Upper lobe of left lung (tissue), 6 donors: Measurements from ENCODE around the gene ATP11A. TPM values are rescaled to one million over a fixed set of nuclear protein-coding genes. Genes with fewer than 3 reads are reported as not detected.
A peak's percentile ranks its signal among the peaks of the same experiment; 100 is the strongest.

Experiments
- ATAC-seq, 2 donors: fragments of 200-7000 bp; cut with Tn5 transposase; one replicate each; pipeline ENCODE4 v1.9.1; 2022; ENCODE audit warnings: mild to moderate bottlenecking in 2 of 2, moderate library complexity in 2 of 2; ENCODE audit not compliant: low FRiP score in 2 of 2
- DNase-seq, 2 donors: peaks; one replicate each; pipeline ENCODE4 v3.0.0-alpha.2; 2019 to 2020
- H3K27ac ChIP-seq, 4 donors: fragments of 200-600 bp; sonication (generic); one replicate each; pipeline ENCODE4 v1.5.1; 2016 to 2019
- H3K27me3 ChIP-seq, 4 donors: fragments of 200-600 bp; sonication (generic); one replicate each; pipeline ENCODE4 v1.5.1; 2017 to 2019
- H3K36me3 ChIP-seq, 4 donors: fragments of 200-600 bp; sonication (generic); one replicate each; pipeline ENCODE4 v1.5.1; 2016 to 2019
- H3K4me1 ChIP-seq, 4 donors: fragments of 200-600 bp; sonication (generic); one replicate each; pipeline ENCODE4 v1.5.1; 2018 to 2019
- H3K4me3 ChIP-seq, 4 donors: fragments of 200-600 bp; sonication (generic); one replicate each; pipeline ENCODE4 v1.5.1; 2017 to 2019; ENCODE audit warnings: mild to moderate bottlenecking in 2 of 4, moderate library complexity in 1 of 4
- H3K9me3 ChIP-seq, 4 donors: fragments of 200-600 bp; sonication (generic); one replicate each; pipeline ENCODE4 v1.5.1; 2018 to 2019
- CTCF ChIP-seq, 6 experiments: fragments of 450-650 bp in 4 of 6; fragments of 200-600 bp in 2 of 6; sonication (generic) in 2 of 6; IDR thresholded peaks; one replicate each; pipeline ENCODE4 v1.5.1; 2016 to 2019; ENCODE audit warnings: antibody characterized with exemption in 6 of 6
- EP300 ChIP-seq, 4 donors: sonication (generic); formaldehyde crosslinking; IDR thresholded peaks; one replicate each; pipeline ENCODE4 v1.5.1; 2017; ENCODE audit warnings: antibody characterized with exemption in 4 of 4, control low read depth in 2 of 4
- POLR2A ChIP-seq, 4 donors: fragments of 450-650 bp; IDR thresholded peaks; one replicate each; pipeline ENCODE4 v1.5.1; 2016 to 2017; ENCODE audit warnings: antibody characterized with exemption in 4 of 4, mild to moderate bottlenecking in 2 of 4
- POLR2AphosphoS5 ChIP-seq, 2 donors: sonication (generic); formaldehyde crosslinking; IDR thresholded peaks; one replicate each; pipeline ENCODE4 v1.5.1; 2017; ENCODE audit warnings: antibody characterized with exemption in 2 of 2
- WGBS, 2 donors: methylation state at CpG; one replicate each; pipeline ENCODE4 v1.1.5; 2017 to 2018; 5-methylcytosine and 5-hydroxymethylcytosine counted together
- total RNA-seq, 6 donors: library from RNA; depleted of rRNA in 4 of 6; stranded (reverse); fragments of >200 nt in 4 of 6; gene quantifications; one replicate each; pipeline versions ENCODE4 v1.1.0 to v1.2.1, GENCODE V29; 2016 to 2021
- donor health status: DM: no; HTN: no; CAD: no; lungs with moderate emphysema.
- donor health status: DM: no; HTN: yes; CAD: no; lungs with severe emphysema.

Gene ATP11A
- total RNA-seq, 6 donors from 2014 or later, result 159 to 285 (median 260) TPM

- Histone ChIP-seq H3K27ac (no peak overlapping the region), H3K36me3 (no peaks in the 10 kb centered on the region), H3K4me1 (no peaks in the 10 kb centered on the region), H3K4me3 (no peak overlapping the region), H3K27me3 (no peaks in the 10 kb centered on the region), H3K9me3 (no peaks in the 10 kb centered on the region)
- ATAC-seq (no peak), DNase-seq (no peak)
- 65 to 74% methylated on average over 5 of the region's 5 CpGs for WGBS, 2 donors
- TF ChIP-seq EP300 (IDR thresholded peaks at IDR 0.05) (no peak), POLR2A (IDR thresholded peaks at IDR 0.05) (no peak), CTCF (IDR thresholded peaks at IDR 0.05) (no peak), POLR2AphosphoS5 (IDR thresholded peaks at IDR 0.05) (no peak)
Measured at GRCh38 chr13:112655913-112656312, 33.9 kb upstream of the ATP11A start.

- WGBS, 2 donors, result 89 to 95% methylated on average over 9 to 14 of the region's 14 CpGs
- no peaks in the 10 kb centered on the region for H3K4me1 ChIP-seq
- no peak overlapping the region for H3K27ac ChIP-seq
- no peak overlapping the region for H3K4me3 ChIP-seq
- peak in 1 of 2 donors; percentile 82 for ATAC-seq
- TF ChIP-seq POLR2AphosphoS5 (IDR thresholded peaks at IDR 0.05) (no peak), POLR2A (IDR thresholded peaks at IDR 0.05) (no peak), EP300 (IDR thresholded peaks at IDR 0.05) (no peak), CTCF (IDR thresholded peaks at IDR 0.05) (no peak)
- no peak for DNase-seq
- H3K27me3 ChIP-seq, result no peaks in the 10 kb centered on the region
- no peaks in the 10 kb centered on the region for H3K36me3 ChIP-seq
- no peaks in the 10 kb centered on the region for H3K9me3 ChIP-seq
Measured at GRCh38 chr13:112657850-112658445, 31.9 kb upstream of the ATP11A start.

GRCh38 chr13:112658808-112659207, 31.0 kb upstream of the ATP11A start:
- no peak overlapping the region for H3K4me3 ChIP-seq
- ATAC-seq (no peak), DNase-seq (no peak)
- H3K36me3 ChIP-seq, result no peaks in the 10 kb centered on the region
- H3K9me3 ChIP-seq, result no peaks in the 10 kb centered on the region
- 38 to 43% methylated on average over 1 of the region's 1 CpG for WGBS, 2 donors
- no peaks in the 10 kb centered on the region for H3K27me3 ChIP-seq
- no peak for TF ChIP-seq EP300 (IDR thresholded peaks at IDR 0.05)
- no peak for TF ChIP-seq POLR2AphosphoS5 (IDR thresholded peaks at IDR 0.05)
- TF ChIP-seq POLR2A (IDR thresholded peaks at IDR 0.05), result no peak
- TF ChIP-seq CTCF (IDR thresholded peaks at IDR 0.05), result no peak
- no peak overlapping the region for H3K27ac ChIP-seq
- H3K4me1 ChIP-seq, result no peaks in the 10 kb centered on the region

GRCh38 chr13:112661291-112661690, 28.5 kb upstream of the ATP11A start:
- Histone ChIP-seq H3K9me3 (no peaks in the 10 kb centered on the region), H3K4me3 (no peak overlapping the region), H3K36me3 (no peaks in the 10 kb centered on the region), H3K4me1 (no peaks in the 10 kb centered on the region), H3K27ac (no peak overlapping the region), H3K27me3 (no peaks in the 10 kb centered on the region)
- no peak for ATAC-seq
- no peak for DNase-seq
- 92% methylated on average over 2 of the region's 2 CpGs for WGBS, 2 donors
- TF ChIP-seq POLR2A (IDR thresholded peaks at IDR 0.05), result no peak
- TF ChIP-seq CTCF (IDR thresholded peaks at IDR 0.05), result no peak
- no peak for TF ChIP-seq EP300 (IDR thresholded peaks at IDR 0.05)

- Histone ChIP-seq H3K4me1 (no peaks in the 10 kb centered on the region), H3K4me3 (no peak overlapping the region), H3K27ac (no peak overlapping the region), H3K9me3 (no peaks in the 10 kb centered on the region), H3K27me3 (no peaks in the 10 kb centered on the region), H3K36me3 (no peaks in the 10 kb centered on the region)
- WGBS, 2 donors, result 87 to 94% methylated on average over 19 to 22 of the region's 22 CpGs
- no peak for ATAC-seq
- no peak for DNase-seq
- TF ChIP-seq CTCF (IDR thresholded peaks at IDR 0.05) (no peak), POLR2AphosphoS5 (IDR thresholded peaks at IDR 0.05) (no peak), EP300 (IDR thresholded peaks at IDR 0.05) (no peak), POLR2A (IDR thresholded peaks at IDR 0.05) (no peak)
Measured at GRCh38 chr13:112664501-112665203, 25.2 kb upstream of the ATP11A start.
